GM21360 (cell line): ENCODE data around the gene OR7G2.
"Not testable (repeated sequence)": the region's sequence is repeated elsewhere in the genome, so short reads cannot be mapped to it uniquely, and the experiment has no call there.

Experiments
- ATAC-seq: cut with Tn5 transposase; IDR thresholded peaks from one replicate; pipeline ENCODE4 v1.9.1; 2021; ENCODE audit warnings: mild to moderate bottlenecking, moderate library complexity; ENCODE audit not compliant: unreplicated experiment

Gene OR7G2

GRCh38 chr19:9075064-9075949 is 32.0 kb downstream of the OR7G2 start:
- no peak for ATAC-seq

DNA sequence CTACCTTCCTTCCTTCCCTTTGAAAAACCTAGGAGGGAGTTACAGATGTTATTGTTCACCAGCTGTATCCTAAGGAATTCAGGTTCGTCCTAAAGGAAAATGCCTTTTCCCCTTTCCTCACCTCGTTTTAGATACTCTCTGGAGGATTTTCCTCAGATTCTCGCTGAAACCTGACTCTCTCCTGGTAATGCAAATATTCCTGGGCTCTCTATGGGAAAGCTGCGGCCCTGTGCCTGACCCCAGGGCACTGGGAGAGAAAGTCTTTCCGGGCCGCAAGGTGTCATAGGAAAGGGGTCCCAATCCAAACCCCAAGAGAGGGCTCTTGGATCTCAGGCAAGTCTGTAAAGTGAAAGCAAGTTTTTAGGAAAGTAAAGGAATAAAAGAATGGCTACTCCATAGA is 33.5 kb downstream of the OR7G2 start:
- no peak for ATAC-seq

GRCh38 chr19:9071720-9072119 is 35.6 kb downstream of the OR7G2 start:
- ATAC-seq: not testable (repeated sequence)

GRCh38 chr19:9070066-9070465 is 37.2 kb downstream of the OR7G2 start:
- no peak for ATAC-seq

DNA sequence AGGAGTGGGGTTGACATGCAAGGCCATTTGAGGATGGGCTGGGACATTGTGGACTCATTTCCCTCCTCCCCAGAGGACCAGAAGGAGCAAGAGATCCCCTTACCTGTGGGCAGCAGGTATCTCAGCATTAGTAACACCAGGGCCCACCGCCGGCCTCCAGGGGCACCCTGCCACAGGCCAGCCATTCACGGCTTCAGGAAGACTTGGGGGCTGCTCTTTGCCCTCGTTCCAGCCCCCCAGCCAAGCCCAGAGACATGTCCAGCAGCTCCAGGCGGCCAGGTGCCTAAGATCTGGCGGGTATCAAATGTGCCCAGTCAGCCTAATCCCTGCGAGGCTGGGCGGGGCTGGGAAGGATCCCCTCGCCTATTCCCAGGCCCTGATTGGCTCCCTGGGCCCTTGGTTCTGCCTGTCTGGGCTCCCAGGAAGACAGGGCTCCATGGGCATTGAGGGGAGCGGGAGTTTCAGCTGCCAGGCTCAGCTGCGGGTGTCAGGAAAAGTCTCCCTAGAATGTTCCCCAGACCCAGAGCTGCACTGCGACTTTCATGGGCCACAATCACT is 41.7 kb downstream of the OR7G2 start:
- no peak for ATAC-seq

DNA sequence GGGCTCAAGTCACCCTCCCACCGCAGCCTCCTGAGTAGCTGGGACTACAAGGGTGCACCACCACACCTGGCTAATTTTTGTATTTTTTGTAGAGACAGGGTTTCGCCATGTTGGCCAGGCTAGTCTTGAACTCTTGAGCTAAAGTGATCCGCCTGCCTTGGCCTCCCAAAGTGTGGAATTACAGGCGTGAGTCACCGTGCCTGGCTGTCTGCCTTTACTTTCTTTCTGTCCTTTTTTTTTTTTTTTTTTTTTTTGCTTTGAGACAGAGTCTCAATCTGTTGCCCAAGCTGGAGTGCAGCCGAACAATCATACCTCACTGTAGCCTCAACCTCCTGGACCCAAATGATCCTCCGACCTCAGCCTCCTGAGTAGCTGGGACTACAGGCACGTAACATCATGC is 45.4 kb downstream of the OR7G2 start:
- no peak for ATAC-seq

GRCh38 chr19:9060564-9061340 is 46.5 kb downstream of the OR7G2 start:
- ATAC-seq: no peak

DNA sequence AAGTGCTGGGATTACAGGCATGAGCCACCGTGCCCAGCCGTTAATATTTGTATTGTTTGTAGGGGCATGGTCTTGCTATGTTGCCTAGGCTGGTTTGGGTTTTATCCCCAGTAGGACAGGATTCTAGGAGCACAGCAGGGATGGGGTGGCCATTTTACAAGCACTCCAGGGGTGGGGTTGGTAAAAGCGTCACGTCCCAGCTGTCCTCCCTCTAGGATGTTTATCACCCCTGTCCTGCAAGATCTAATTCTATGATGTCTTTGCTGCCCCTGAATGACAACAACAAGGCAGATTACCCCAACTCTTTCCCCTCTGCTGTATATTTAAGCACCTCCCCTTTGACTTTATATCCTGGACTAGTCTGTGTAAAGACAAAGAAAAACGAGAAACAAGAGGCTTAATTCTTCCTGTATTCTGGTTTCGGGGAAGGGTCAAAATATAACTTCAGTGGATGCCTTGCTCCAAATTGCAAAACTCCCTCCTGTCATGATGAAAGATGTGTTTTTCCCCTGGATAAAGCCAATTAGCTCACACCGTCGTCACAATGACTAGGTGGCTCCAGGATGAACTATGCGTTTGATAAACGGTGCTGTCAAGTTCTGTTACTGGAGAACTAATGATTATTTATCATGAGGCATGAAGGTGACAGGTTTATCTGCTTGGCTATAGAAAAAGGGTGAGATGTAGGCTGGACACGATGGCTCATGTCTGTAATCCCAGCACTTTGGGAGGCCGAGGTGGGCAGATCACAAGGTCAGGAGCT is 48.2 kb downstream of the OR7G2 start:
- no peak for ATAC-seq

- ATAC-seq: no peak
Measured at GRCh38 chr19:9057505-9058258, 49.6 kb downstream of the OR7G2 start.

- ATAC-seq: not testable (repeated sequence)
Measured at GRCh38 chr19:9056131-9056530, 51.1 kb downstream of the OR7G2 start.

DNA sequence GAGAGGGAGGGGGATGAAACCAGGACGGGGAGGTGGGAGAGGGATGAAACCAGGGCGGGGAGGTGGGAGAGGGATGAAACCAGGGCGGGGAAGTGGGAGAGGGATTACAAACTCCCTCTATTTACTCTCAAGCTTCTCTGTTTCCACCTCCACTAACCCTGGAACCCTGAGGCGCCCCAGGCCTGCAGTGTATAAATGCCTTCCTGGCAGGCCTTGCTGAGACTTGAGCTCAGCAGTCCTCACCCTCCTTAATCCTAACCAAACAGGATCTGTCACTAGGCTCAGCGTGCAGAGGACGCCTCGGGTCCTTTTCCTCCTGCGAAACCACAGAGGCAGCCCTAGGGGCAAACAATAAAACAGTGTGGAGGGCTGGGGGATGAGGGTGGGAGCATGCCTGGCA is 52.5 kb downstream of the OR7G2 start:
- ATAC-seq: no peak

- no peak for ATAC-seq
Measured at GRCh38 chr19:9054207-9054606, 53.1 kb downstream of the OR7G2 start.

DNA sequence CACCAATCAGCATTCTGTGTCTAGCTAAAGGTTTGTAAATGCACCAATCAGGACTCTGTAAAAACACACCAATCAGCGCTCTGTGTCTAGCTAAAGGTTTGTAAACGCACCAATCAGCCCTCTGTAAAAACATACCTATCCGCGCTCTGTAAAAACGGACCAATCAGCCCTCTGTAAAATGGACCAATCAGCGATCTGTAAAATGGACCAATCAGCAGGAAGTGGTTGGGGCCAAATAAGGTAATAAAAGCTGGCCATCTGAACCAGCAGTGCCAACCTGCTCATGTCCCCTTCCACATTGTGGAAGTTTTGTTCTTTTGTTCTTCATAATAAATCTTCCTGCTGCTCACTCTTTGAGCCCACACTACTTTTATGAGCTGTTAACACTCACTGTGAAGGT is 53.6 kb downstream of the OR7G2 start:
- not testable (repeated sequence) for ATAC-seq

DNA sequence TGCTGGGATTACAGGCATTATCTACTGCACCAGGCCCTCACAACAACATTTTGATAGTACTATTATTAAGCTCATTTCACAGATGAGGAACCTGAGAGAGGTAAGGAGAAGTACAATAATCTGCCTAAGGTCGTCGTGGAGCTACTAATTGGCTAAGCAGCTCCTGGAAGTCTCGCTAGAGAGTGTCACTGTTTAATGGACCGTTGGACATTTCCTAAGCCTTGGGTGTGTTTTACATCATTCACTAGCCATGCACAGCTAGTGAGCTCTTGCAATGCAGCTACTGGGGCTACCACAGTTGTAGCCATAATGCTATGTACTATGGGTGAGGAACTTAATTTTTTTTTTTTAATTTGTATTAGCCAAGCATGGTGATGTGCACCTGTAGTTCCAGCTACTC is 54.4 kb downstream of the OR7G2 start:
- ATAC-seq: no peak
